ENCODE measurements around the gene CHMP6.

Gene CHMP6

GRCh38 chr17:80991645-80992076 lies at the start of gene CHMP6:
Gene CHMP6, plus strand, starts transcription at chr17:80991841. Its CDS starts 78 bp downstream, at chr17:80991919.
- peak in 12 of 14 donors; percentile 21 to 78 (median 40) for DNase-seq

GRCh38 chr17:80942423-80943345 lies 49.0 kb upstream of the CHMP6 start:
- DNase-seq: peak in 12 of 14 donors; percentile 4 to 85 (median 70)

- DNase-seq: no peak
These were observed 48.1 kb upstream of the CHMP6 start for GRCh38 chr17:80943346-80944145.

GRCh38 chr17:80944326-80944725 lies 47.3 kb upstream of the CHMP6 start:
- no peak for DNase-seq

GRCh38 chr17:80945736-80946135 lies 45.9 kb upstream of the CHMP6 start:
- DNase-seq: no peak

- DNase-seq: no peak
These were observed 45.2 kb upstream of the CHMP6 start for GRCh38 chr17:80946449-80946848.

GRCh38 chr17:80947200-80947940 lies 44.3 kb upstream of the CHMP6 start:
- DNase-seq: no peak

GRCh38 chr17:80948019-80948975 lies 43.3 kb upstream of the CHMP6 start:
- no peak for DNase-seq

GRCh38 chr17:80948976-80949450 lies 42.6 kb upstream of the CHMP6 start:
- no peak for DNase-seq

GRCh38 chr17:80949451-80950421 lies 41.9 kb upstream of the CHMP6 start:
- no peak for DNase-seq

GRCh38 chr17:80950466-80951120 lies 41.0 kb upstream of the CHMP6 start:
- DNase-seq: no peak

GRCh38 chr17:80951121-80952090 lies 40.2 kb upstream of the CHMP6 start:
- no peak for DNase-seq

GRCh38 chr17:80952291-80952690 lies 39.4 kb upstream of the CHMP6 start:
- no peak for DNase-seq

GRCh38 chr17:80953471-80954315 lies 37.9 kb upstream of the CHMP6 start:
- no peak for DNase-seq

GRCh38 chr17:80955078-80955477 lies 36.6 kb upstream of the CHMP6 start:
- DNase-seq: no peak

- no peak for DNase-seq
These were observed 35.9 kb upstream of the CHMP6 start for GRCh38 chr17:80955671-80956280.

Measured in C1 segment of cervical spinal cord (tissue), 14 donors.